ENCODE measurements around the gene RIMBP2.
"Not testable (repeated sequence)": the region's sequence is repeated elsewhere in the genome, so short reads cannot be mapped to it uniquely, and the experiment has no call there.

Gene RIMBP2

DNA sequence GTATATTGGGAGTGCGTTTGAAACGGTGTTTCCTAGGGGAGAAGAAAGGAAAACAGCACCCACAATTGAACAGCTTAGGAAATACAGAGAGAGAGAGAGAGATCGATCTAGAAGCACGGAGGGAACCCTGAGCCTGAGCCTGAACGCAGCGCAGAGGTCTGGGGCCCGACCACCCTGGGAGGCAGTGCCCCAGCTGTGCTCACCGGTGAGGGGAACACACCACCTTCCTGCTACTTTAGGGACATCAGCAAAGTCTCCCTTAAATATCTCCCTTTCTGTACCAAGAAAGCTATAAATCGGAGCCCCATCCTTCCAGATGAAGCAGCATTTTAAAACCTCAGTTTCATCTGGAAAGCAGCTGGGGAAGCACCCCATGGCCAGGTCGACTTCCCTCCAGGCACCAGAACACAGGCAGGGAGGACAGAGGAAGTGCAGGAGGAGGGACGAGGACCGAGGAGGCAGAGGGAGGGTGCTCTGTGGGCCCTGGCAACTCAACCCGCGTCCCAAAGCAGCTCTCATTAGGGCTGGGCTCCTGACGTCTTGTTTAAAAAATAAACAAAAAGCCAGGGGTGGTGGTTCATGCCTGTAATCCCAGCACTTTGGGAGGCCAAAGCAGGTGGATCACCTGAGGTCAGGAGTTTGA, 12.2 kb downstream of the RIMBP2 start:
- Mint-ChIP-seq H3K4me3 (no peak overlapping the region), H3K9me3 (no peaks in the 10 kb centered on the region), H3K36me3 (no peaks in the 10 kb centered on the region), H3K27ac (no peak overlapping the region), H3K27me3 (peaks cover 2% of the 10 kb centered on the region), H3K4me1 (no peaks in the 10 kb centered on the region)

DNA sequence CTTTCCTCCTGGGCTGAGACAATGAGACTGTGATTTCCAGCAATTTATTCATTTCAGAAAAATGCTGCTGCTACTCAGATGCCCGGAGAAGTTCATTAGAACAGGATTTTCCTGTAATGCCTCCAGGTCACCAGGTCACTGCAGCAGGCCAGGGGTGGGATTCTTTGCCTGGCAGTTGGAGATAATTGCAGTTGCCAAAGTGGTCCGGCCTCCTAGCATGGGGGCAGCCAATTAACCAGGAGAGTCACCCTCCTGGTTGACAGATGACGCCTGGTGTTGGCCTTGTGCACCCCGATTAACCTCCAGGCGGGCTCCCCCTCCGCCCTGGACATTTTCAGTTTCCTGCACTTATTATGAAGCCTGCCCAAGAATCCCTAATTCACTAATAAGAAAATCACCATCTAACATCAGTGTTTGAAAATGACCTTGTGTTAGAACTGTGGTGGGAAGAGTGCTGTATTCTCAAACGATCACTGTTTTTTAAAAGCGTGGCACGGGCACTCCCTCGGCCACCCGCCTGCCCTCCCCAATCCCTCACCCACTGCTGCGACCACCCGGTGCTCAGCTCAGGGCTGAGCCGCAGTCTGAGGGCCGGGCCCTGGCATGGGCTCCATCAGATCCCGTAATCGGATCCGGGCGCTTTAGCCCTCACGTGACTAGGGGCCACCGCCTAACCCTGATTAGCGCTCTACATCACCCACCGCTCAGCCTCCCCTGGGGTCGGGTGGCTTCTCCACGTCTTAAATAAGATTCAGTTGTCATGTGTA, 12.9 kb downstream of the RIMBP2 start:
- Mint-ChIP-seq H3K27ac (no peak overlapping the region), H3K36me3 (no peaks in the 10 kb centered on the region), H3K27me3 (peaks cover 2% of the 10 kb centered on the region), H3K9me3 (no peaks in the 10 kb centered on the region), H3K4me1 (no peaks in the 10 kb centered on the region), H3K4me3 (no peak overlapping the region)

DNA sequence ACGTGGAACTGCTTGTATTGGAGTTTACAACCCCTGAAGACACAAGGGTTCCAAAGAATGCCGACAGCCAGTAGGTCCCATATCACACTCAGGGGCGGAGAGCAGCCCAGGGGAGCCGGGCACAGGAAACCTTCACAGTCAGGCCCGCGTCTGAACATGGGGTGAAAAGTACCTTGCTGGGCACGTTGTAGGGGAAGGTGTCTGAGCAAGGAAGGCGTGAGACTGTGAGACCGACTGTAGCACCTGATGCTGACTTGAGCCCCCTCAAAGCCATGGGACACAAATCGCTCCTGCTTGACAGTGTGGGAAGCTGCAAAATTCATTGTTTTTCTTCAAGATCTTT, 14.7 kb downstream of the RIMBP2 start:
- no peak overlapping the region for H3K4me3 Mint-ChIP-seq
- H3K4me1 Mint-ChIP-seq = no peaks in the 10 kb centered on the region
- no peak overlapping the region for H3K27ac Mint-ChIP-seq
- peaks cover 3% of the 10 kb centered on the region for H3K27me3 Mint-ChIP-seq
- H3K9me3 Mint-ChIP-seq = no peaks in the 10 kb centered on the region
- H3K36me3 Mint-ChIP-seq = no peaks in the 10 kb centered on the region

DNA sequence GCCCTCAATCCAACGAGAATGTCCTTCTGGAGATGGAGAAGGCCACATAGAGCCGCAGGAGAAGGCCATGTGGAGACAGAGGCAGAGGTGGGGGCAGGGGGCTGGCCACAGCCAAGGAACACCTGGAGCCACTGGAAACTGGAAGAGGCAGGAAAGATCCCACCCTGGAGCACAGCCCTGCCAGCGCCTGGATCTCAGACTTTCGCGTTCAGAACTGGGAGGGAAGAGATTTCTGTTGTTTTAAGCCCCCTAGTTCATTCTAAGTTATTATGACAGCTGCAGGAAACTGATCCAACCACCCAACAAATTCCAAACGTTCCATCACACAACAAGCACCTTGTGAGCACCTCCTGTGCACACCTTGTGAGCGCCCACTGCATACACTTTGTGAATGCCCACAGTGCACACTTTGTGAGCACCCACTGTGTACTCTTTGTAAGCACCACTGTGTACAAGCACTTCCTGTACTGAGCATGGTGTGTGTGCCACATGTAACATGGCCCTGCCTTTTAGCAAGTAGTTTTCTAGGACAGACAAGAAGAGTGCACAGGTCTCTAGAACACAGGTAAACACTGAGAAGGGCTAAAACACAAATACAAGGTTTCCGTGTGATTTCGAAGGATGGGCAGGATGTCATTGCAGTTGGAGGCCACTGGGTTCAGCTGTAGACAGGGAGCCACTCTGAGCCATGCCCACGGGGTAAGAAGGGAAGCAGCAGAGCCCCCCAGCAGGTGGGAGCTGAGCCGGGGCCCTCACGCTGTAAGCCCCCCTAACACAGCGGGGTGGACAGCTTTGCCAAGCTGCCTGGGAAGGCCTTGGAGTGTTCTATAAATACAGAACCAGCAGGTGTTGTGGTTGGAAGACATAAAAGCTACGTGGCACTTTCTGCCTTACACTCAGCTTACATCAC, 15.4 kb downstream of the RIMBP2 start:
- H3K36me3 Mint-ChIP-seq = no peaks in the 10 kb centered on the region
- no peaks in the 10 kb centered on the region for H3K9me3 Mint-ChIP-seq
- no peak overlapping the region for H3K27ac Mint-ChIP-seq
- H3K27me3 Mint-ChIP-seq = peaks cover 3% of the 10 kb centered on the region
- H3K4me3 Mint-ChIP-seq = no peak overlapping the region
- H3K4me1 Mint-ChIP-seq = no peaks in the 10 kb centered on the region

DNA sequence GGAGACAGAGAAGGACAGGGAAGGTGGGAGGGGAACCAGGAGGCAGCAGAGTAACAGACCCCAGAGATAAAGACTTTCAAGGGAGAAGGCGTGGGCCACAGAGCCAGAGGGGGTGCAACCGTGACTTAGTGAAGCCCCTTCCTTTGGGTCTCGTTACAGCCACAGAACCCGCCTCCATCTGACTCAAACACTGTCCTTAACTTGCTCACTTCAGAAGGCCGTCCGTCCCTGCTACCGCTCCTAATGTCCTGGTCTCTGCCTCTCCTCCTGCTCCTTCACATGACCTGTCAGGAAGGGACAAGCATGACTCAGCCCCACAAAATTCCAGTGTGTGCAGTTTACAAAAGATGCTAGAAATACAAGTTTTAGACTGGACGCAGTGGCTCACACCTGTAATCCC, 18.0 kb downstream of the RIMBP2 start:
- H3K4me3 Mint-ChIP-seq = no peak overlapping the region
- H3K36me3 Mint-ChIP-seq = no peaks in the 10 kb centered on the region
- no peaks in the 10 kb centered on the region for H3K4me1 Mint-ChIP-seq
- H3K9me3 Mint-ChIP-seq = no peaks in the 10 kb centered on the region
- H3K27me3 Mint-ChIP-seq = peaks cover 5% of the 10 kb centered on the region
- H3K27ac Mint-ChIP-seq = no peak overlapping the region

DNA sequence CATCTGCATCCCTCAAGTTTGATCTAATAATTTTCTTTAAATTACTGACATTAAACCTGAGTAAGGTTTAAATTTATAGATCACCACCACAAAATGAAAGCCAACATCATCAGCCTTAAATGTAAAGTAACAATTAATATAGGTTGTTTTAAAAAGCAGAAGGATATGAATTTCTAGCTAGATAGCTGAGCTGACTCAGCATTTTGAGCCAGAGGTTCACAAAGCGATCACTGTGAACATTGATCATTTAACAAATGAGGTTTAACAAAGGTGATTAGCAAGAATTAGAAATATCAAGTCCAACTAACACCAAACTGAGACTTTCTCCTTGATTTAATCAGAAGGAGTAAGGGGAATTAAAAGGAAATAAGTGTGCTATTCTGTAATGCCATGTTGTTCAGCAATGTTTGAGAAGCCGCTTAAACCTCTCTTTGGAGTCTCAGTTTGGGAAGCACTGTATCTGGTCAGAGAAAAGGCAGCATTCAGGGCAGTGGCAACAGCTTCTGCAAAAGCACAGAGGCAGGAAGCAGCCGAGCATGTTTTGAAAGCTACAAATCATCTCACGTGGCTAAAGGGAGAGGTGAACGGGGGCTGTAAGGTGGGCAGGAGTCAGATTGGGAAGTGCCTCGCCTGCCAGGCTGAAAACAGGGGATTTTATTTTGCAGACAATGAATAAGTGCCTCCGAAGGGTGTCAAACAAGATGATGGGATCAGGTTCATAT, 19.6 kb downstream of the RIMBP2 start:
- no peaks in the 10 kb centered on the region for H3K4me1 Mint-ChIP-seq
- no peak overlapping the region for H3K4me3 Mint-ChIP-seq
- H3K9me3 Mint-ChIP-seq = no peaks in the 10 kb centered on the region
- H3K36me3 Mint-ChIP-seq = no peaks in the 10 kb centered on the region
- H3K27ac Mint-ChIP-seq = no peak overlapping the region
- peaks cover 5% of the 10 kb centered on the region for H3K27me3 Mint-ChIP-seq

DNA sequence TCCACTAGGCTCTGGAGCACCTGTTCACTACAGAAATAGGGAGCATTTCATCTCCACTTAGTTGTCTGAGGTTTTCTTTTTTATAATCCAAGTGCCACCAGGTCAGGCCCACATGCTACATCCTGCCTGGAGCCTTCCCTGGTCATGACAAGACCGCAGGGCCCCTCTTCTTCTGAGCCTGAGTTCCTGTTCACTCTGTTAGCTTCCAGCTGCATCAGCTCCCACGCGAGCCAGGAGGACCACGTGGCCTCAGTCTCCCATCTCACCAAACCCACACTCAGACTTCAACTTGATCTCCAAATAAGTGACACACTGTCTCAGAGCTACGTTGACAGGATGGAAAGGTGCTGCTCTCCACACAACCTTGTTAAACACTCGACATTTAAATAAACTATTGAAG, 21.0 kb downstream of the RIMBP2 start:
- Mint-ChIP-seq H3K9me3 (no peaks in the 10 kb centered on the region), H3K36me3 (no peaks in the 10 kb centered on the region), H3K27ac (no peak overlapping the region), H3K4me1 (no peaks in the 10 kb centered on the region), H3K4me3 (no peak overlapping the region), H3K27me3 (peaks cover 5% of the 10 kb centered on the region)

DNA sequence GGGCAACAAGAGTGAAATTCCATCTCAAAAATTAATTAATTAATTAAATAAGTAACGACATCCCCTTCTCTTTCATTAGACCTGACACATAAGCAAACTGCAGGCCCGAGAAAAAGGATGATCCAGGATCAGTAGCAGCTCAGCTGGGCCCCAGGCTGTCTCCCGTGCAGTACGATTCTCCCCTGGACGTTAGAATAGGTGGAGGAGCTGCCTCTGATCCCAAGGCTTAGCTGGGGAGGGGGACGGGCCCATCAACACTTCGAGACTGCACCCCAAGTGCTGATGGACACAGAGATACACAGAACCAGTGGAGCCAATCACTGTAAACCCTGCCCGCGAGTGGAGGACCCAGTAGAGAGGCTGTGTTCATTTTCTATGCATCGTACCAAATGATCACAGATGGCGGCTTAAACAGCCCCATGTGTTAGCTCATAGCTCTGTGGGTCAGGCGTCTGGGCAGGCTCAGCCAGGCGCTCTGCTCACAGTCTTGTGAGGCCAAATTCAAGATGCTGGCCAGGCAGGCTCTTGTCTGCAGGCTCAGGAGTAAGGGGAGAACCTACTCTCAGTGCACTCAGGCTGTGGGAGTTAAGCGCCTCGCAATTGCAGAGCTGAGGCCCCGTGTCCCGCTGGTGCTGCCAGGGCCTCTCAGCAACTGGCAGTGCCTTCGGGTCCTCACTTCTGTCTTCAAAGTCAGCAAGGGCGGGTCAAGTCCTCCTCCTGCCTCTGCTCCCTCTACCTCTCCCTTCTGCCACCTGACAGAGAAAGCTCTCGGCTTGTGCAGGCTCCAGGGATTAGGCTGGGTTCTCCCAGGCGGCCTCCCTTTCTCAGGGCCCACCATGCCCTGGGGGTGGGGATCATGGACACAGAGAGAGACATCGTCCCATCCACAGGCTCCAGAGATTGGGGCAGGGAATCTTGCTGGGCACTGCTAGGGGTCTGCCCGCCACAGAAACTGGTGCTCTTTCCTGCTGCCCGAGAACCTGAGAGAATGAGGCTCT, 26.4 kb downstream of the RIMBP2 start:
- Mint-ChIP-seq H3K27me3 (peaks cover 5% of the 10 kb centered on the region), H3K4me3 (no peak overlapping the region), H3K9me3 (no peaks in the 10 kb centered on the region), H3K36me3 (no peaks in the 10 kb centered on the region), H3K27ac (no peak overlapping the region), H3K4me1 (no peaks in the 10 kb centered on the region)

DNA sequence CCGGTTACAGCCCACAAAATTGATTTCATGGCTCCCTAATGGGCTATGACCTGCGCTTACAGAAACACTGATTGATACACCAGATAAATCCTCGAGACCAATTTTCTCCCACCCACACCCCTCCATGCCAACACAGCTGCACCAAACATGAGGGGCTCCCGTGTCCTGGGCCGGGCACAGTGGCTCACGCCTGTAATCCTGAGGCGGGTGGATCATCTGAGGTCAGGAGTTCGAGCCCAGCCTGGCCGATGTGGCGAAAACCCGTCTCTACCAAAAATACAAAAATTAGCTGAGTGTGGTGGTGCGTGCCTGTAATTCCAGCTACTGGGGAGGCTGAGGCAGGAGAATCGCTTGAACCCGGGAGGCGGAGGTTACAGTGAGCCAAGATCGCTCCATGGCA, 27.1 kb downstream of the RIMBP2 start:
- not testable (repeated sequence) for H3K9me3 Mint-ChIP-seq, H3K36me3 Mint-ChIP-seq, H3K4me3 Mint-ChIP-seq, H3K27ac Mint-ChIP-seq, H3K27me3 Mint-ChIP-seq, H3K4me1 Mint-ChIP-seq

DNA sequence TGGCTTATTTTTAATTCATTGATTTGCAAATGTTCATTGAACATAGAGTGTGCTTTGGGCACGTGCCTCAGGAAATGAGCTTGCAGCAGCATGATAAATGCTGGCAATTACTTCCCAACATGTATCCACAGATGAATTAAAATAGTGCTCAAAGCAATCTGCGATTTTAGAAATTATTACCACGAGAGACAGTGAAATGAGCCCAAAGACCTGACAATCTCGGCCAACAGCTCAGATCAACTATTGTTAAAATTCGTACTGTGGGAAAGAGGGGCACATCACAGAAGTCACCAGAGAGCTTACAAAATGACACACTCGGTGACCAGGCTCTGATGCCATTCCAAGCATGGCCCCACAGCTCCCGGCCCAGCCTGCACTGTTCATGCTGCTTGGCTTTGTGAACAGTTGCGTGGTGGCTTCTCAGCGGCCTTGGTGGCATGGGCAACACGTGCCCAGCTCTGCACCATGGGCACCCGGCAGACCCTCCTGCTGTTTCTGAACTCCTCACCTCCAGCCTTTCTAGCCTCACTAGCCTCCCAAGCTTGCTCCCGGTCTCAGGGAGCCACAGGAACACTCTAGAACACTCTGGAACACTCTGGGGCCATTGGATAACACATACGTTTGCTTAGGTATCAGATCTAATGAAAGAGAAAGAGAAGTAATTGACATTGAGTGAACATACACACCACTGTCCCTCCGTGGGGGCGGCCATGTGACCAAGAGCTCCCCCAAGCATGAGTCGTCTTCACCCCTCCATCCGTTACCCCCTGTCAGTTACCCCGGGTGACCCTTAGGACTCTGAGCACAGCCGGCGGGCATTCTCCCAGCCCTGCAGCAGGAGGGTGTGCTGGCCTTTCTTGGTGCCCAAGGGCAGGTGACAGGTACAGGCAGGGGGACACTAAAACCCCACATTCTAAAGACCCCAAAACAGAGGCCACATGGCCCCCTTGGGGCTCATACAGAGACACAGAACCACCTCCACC, 28.0 kb downstream of the RIMBP2 start:
- Mint-ChIP-seq H3K27me3 (peaks cover 7% of the 10 kb centered on the region), H3K4me3 (no peak overlapping the region), H3K27ac (no peak overlapping the region), H3K4me1 (no peaks in the 10 kb centered on the region), H3K36me3 (no peaks in the 10 kb centered on the region), H3K9me3 (no peaks in the 10 kb centered on the region)

DNA sequence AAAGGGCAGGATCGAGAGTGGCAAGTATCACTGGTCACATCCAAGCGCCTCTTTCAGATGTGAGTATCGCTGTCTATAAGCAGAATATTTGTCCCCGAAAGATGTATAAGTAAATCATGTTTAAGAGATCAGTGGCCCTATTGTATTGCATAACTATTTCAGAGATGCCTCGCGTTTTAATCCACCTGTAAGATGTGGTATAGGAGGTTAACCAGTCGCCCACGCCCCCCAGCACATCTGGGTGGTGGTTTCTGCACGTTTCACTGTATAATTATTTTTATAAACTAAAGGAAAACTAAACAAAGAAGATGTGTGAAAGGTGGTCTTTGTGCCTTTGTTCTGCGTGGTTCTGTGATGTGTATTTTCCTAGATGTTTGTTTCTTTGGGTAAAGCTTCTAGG, 28.9 kb downstream of the RIMBP2 start:
- Mint-ChIP-seq H3K9me3 (no peaks in the 10 kb centered on the region), H3K36me3 (no peaks in the 10 kb centered on the region), H3K4me3 (no peak overlapping the region), H3K27ac (no peak overlapping the region), H3K27me3 (peaks cover 12% of the 10 kb centered on the region), H3K4me1 (no peaks in the 10 kb centered on the region)

DNA sequence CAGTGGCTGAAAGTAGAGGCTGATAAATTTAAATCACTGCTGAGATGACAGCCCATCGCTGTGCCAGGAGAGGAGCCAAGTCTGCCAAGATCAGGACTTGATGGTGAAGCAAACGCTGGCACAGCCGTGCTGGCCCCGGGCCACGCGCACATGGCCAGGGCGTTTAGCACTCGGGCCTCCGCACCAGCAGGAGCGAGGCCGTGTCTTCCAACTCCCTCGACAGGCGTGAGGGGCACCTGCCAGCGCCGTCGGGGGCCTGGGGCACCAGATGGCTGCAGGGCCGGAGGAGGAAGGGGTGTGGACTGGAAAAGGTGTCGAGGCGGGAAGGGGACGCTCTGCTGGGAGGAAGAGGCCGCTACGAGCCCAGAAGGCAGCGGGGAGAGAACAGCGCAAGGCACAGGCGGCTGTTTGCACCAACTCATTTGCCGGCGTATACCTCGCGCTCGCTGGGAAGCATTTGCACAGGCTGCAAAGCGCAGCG, 29.5 kb downstream of the RIMBP2 start:
- no peak overlapping the region for H3K27ac Mint-ChIP-seq
- no peaks in the 10 kb centered on the region for H3K9me3 Mint-ChIP-seq
- no peaks in the 10 kb centered on the region for H3K4me1 Mint-ChIP-seq
- H3K36me3 Mint-ChIP-seq = no peaks in the 10 kb centered on the region
- no peak overlapping the region for H3K4me3 Mint-ChIP-seq
- H3K27me3 Mint-ChIP-seq = peaks cover 12% of the 10 kb centered on the region

DNA sequence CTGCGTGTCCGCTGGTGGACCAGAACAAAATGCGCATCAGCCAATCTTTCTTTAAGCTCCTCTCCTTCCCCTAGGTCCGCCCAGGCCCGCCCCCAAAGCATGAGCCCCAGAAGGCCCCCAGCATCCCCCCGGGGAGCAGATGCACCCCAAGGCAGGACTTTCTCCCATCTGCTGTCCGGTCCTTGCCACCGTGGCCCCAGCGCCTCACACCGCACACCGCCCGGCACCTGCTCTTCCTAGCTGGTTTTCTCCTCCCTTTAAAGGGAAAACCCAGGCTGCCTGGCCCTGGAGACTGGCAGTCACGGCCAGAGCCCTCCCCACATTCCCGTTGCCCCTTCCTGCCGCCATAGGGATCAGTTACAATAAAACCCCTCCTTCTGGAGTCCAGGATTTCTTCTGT, 30.2 kb downstream of the RIMBP2 start:
- Mint-ChIP-seq H3K4me1 (no peaks in the 10 kb centered on the region), H3K36me3 (no peaks in the 10 kb centered on the region), H3K27me3 (peaks cover 12% of the 10 kb centered on the region), H3K9me3 (no peaks in the 10 kb centered on the region), H3K4me3 (no peak overlapping the region), H3K27ac (no peak overlapping the region)

All from activated naive CD4-positive, alpha-beta T cell treated with anti-CD3 and anti-CD28 coated beads, Interleukin-2, amount 50 U/mL, for 24 hours (primary cell).